ENCODE measurements around the gene SLC15A2.
"Not testable (repeated sequence)": the region's sequence is repeated elsewhere in the genome, so short reads cannot be mapped to it uniquely, and the experiment has no call there.

SLC15A2 gene

DNA sequence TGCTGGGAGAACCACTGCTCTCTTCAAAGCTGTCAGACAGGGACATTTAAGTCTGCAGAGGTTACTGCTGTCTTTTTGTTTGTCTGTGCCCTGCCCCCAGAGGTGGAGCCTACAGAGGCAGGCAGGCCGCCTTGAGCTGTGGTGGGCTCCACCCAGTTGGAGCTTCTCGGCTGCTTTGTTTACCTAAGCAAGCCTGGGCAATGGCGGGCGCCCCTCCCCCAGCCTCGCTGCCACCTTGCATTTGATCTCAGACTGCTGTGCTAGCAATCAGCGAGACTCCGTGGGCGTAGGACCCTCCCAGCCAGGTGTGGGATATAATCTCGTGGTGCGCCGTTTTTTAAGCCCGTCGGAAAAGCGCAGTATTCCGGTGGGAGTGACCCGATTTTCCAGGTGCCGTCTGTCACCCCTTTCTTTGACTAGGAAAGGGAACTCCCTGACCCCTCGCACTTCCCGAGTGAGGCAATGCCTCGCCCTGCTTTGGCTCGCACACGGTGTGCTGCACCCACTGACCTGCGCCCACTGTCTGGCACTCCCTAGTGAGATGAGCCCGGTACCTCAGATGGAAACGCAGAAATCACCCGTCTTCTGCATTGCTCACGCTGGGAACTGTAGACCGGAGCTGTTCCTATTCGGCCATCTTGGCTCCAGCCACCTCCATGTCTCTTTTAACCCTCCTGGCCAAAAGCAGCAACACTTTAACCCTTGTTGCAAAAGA lies 44.1 kb downstream of the SLC15A2 start:
- DNase-seq: not testable (repeated sequence)

DNA sequence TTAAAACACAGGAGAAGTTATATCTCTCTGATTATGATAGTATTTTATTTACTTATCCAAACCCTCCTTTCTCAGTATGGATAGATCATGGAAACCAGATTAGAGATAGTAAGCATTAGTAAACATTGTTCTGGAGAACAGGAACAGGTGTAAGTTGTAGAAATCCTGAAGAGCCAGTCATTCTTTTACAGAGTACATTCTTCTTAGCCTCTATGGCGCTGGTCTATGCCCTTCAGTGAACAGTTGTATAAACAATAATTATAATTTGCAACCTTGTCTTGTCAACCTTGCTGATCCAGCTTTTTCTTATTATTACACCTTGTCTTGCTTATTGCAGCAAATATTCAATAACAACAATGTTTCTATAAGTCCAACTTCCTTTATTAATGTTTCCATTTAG lies 47.4 kb downstream of the SLC15A2 start:
- DNase-seq: no peak

DNA sequence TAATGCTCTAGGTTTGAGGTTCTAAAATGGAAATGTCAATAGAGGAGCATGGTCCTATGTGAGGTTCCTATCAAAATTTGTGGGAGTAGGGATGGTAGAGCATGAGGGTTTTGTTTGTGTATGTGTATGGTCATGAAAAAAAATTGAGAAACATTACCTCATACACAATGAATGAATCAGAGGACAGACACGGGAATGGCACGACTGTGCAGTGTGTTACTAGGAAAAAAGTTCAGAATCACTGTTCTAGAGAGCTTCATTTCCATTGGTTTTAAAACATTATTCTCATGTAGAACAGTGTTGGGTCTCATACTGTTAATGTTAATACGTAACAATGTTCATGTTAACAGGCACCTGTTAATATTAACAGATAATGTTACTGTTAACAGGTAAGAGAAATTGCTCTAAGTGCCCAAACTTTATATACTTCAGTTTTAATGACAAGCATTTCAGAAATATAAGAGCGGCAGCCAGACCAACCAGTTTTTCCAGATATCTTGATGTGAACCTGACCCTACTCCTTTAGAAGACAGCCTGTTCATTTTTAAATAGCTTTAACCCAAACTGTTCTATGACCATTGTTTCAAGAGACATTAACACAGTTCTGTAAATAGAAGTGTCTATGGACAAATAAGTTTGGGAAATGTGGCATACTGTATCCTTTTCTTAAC lies 48.0 kb downstream of the SLC15A2 start:
- no peak for DNase-seq

DNA sequence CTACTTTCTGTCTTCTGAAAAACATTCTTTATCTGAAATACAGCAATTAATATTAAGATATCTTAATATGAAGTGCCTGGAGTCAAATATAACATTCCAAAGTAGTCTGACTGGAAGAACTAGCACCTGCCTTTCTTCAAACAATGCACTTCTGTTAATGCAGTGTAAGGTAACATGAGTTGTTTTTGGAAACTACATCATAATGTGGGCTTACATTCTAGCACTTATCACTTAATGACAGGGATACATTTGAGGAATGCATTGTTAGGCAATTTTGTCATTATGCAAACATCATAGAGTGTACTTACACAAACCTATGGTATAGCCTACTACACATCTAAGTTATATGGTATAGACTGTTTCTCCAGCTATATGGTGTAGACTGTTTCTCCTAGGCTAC lies 49.2 kb downstream of the SLC15A2 start:
- DNase-seq: no peak

DNA sequence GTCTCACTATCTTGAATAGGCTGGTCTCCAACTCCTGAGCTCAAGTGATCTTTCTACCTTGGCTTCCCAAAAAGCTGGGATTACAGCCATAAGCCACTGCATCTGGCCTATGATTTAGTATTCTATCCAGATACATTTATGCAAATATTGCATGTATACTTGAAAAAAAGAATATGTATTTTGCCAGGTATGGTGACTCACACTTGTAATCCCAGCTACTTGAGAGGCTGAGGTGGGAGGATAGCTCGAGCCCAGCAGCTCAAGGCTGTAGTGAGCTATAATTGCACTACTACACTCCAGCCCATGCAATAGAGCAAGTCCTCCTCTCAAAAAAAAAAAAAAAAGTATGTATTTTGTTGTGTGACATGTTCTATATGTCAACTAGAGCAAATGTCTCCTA lies 54.4 kb downstream of the SLC15A2 start:
- DNase-seq: no peak

DNA sequence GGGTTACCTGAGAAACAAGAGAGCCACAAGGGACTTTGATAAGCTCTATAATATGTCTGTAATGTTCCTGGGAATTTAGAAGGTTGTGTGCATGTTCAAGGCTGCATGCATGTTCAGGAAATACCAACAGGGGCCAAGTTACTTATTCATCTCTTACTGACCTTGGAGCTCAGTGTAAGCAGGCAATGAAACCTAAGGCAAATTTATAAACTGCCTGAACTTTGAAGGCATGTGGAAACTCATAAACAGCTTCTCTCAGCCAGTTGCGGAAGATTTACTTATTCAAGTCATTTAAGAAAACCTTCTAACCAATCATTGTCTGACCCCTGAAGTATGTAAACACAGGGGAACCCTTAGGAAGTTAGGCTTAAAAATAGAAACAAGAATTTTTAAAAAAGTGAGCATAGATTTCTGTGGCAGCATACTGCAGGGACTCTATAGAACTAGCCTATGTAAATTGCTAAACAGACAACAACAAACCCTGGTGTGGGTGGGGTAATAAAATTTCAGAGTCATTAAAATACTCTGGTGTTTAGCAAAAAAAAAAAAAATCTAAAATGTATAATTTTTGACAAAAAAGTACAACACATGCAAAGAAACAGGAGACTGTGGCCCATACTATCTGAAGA lies 57.2 kb downstream of the SLC15A2 start:
- no peak for DNase-seq

DNA sequence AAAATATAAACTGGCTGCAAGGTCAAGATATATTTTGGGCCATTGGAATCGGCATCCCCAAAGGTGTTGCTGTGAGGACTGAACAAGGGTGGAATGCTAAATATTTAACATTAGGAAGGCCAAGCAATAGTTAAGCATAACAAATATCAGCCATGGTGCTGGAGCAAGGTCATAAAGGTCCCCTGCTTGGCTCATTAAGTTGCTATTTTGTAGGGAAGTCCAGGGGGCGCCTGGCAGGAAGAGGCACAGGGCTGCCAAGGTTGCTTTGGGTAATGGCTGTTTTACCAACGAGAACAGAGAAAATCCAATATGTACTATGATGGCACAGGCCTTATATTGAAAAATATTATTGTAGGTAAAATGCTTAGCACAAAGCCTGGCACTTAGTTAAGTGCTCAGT lies 62.2 kb downstream of the SLC15A2 start:
- no peak for DNase-seq

DNA sequence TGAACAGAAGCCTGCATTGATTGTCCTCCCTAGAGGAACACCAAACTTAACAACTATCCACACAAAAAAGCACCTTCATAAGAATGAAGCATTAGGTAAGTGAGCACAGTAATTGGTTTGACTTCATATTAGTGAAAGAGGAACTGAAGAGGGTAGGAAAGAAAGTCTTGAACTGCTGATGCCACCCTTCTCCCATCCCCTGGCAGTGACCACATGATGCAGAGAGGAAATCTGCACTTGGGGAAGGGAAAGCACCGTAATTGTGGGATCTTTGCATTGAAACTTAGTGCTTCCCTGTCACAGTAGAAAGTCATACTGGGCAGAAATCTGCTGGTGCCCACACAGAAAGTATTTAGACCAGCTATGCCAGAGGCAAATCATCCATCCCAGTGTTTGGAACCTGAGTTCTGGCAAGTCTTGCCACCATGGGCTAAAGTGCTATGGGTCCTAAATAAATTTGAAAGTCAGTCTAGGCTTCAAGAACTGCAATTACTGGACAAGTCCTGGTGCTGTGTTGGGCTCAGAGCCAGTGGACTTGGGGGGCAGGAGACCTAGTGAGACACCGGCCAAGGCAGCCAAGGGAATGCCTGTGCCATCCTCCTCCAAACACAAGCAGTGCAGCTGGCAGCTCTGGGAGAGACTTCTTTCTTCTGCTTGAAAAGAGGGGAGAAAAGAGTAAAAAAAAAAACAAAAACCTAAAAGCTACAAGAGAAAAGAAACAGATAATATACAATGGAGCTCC lies 63.6 kb downstream of the SLC15A2 start:
- DNase-seq: no peak

DNA sequence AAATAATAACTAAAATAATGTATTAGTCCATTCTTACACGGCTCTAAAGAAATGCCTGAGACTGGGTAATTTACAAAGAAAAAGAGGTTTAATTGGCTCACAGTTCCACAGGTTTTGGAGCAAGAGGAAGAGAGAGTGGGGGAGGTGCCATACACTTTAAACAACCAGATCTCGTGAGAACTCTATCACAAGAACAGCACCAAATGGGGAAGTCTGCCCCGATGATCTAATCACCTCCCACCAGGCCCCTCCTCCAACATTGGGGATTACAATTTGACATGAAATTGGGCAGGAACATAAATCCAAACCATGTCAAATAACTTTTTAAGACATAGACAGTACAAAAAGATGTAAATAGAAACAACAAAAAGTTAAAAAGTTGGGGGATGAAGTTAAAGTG lies 64.6 kb downstream of the SLC15A2 start:
- DNase-seq: no peak

DNA sequence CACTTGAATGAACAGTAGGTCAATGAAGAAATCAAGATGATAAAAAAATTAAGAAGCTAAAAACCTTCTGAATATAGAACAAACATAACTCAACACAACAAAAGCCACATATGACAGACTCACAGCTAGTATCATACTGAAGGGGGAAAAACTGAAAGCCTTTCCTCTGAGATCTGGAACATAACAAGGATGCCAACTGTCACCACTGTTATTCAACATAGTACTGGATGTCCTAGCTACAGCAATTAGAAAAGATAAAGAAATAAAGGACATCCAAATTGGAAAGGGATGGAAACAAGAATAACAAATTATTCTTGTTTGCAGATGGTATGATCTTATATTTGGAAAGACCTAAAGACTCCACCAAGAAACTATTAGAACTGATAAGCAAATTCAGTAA lies 67.1 kb downstream of the SLC15A2 start:
- no peak for DNase-seq

DNA sequence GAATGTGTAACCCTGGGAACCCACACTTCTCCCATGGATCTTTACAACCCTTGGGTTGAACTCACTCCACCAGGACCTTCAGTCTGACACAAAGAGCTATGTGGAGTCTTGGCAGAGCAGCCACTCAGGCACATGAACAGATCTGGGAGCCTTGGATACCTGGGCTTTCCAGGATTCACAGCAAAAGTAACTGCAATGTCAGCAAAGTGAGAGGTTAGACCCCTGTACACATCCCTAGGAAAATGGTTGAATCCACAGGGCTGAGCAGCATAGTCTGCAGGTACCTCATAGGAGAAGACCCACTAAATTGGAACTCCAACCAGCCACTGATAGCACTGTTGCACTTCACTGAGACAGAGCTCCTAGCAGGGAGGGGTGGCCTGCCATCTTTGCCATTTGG lies 68.2 kb downstream of the SLC15A2 start:
- DNase-seq: no peak

DNA sequence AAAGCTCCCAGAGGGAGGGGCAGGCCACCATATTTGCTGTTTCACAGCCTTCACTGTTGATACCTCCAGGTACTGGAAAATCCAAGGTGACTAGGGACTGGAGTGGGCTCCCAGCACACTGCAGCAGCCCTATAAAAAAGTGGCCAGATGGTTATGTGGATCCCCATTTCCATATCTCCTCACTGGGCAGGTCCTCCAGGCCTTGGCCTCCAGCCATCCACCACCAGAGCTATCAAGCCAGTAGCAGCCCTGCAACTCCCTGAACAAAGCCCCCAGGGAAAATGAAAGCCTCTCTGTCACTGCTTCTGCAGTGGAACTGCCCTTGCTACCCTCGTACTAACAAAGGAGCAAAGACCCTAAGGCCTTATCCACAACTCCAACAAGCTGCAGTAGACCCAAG lies 69.4 kb downstream of the SLC15A2 start:
- DNase-seq: no peak

DNA sequence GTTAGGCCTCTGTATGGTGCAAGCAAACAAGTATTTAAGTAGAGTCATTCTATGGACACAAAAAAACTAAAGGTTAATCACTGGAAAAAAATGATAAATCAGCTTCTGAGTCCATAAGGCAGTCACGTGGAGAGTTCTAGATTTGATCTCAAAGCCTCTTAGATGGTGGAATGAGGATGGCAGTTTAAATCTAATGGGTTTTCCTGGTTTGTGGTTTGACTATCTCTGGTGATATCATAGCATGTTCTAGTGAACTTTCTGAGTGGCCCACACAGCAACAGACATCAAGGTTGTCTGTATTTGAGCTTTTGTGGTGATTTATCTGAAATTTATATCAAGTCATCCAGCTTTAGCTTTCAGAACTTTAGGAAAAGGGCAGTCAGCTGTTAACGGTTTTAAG lies 75.4 kb downstream of the SLC15A2 start:
- no peak for DNase-seq

DNA sequence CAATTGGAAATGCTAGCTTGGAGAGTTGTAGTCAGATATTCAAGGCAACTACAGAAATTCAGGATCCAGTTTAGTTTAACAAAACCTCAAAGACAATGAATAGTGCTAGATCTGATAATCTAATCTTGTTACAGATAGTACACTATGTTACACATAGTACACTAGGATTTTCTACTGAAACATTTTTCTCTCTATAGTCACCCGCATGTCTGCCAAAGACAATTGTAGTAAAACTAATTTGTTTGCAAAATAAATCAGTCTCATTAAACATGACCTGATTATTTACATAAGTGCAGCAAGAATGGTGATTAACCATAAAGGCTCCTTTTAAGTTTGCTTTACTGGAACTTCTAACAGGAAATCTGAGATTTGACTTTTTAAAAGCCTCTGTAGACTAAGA lies 75.8 kb downstream of the SLC15A2 start:
- DNase-seq: no peak

DNA sequence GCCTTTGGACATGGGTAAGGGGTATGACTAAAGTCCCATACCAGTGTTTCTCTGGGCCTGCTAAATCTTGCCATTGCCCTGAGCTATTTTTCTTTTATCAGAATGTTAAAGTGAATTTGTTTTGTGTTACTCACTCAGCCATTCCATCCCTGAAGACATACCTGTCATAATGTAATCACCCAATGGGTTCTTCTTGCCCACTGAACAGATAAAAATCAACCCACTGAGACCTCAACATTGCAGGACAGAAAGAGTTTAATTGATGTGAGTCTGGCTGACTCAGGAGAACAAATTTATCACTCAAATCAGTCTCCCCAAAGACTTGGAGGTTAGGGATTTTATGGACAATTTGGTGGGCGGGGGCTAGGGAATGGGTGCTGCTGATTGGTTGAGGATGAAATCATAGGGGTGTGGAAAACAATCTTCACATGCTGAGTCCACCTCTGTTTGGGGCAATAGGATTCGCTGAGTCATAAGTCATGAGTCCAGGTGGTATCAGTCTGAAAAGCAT lies 80.5 kb downstream of the SLC15A2 start:
- no peak for DNase-seq

DNA sequence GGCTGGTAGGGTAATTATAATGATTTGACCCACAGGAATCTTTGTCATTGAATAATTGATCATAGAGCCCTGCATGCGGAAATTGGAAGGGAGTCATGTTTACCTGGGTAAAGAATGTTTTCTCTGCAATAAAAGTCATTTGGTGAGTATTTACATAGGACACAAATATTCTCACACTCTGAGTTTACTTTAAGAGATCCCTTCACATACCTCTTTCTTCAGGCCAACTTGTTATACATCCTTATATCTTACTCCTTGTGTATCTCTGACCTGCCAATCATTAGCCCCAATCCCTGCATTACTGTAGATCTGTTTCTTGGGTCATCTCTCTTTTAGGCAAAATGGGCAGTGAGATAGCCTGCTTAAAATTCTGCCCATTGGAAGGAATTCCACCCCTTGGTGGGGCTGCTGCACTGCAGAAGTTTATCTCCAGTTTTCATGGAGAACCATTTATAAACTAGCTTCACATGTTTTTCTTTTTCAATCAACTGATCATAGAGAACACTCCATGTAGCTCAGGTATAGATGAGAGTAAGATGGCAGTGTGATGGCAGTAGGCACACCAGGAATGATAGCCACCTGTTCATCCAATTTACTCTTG lies 81.6 kb downstream of the SLC15A2 start:
- DNase-seq: no peak

DNA sequence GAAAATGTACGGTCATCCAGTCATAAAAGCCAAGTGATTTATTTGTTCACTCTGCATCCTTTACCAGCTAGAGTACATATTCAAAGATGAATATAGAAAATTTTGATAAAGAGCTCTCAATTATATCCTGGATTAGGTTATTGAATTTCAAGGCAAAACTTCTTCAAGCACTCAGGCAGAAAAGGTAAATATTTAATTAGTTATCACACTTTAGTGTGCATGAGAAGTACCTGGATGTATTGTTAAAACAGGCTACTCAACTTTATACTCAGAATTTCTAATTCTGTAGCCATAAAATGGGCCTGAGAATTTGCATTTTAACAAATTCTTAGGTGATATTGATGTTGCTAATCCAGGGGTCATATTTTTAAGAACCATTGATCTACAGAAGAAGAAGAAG lies 82.5 kb downstream of the SLC15A2 start:
- DNase-seq: no peak

DNA sequence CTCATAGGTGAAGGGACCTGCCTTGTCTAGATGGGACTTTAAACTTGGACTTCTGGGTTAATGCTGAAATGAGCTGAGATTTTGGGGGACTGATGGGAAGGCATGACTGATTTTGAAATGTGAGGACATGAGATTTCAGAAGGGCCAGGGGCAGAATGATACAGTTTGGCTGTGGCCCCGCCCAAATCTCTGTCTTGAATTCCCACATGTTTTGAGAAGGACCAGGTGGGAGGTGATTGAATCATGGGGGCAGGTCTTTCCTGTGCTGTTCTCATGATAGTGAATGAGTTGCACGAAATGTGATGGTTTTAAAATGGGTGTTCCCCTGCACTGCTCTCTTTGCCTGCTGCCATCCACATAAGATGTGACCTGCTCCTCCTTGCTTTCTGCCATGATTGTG lies 85.0 kb downstream of the SLC15A2 start:
- no peak for DNase-seq

DNA sequence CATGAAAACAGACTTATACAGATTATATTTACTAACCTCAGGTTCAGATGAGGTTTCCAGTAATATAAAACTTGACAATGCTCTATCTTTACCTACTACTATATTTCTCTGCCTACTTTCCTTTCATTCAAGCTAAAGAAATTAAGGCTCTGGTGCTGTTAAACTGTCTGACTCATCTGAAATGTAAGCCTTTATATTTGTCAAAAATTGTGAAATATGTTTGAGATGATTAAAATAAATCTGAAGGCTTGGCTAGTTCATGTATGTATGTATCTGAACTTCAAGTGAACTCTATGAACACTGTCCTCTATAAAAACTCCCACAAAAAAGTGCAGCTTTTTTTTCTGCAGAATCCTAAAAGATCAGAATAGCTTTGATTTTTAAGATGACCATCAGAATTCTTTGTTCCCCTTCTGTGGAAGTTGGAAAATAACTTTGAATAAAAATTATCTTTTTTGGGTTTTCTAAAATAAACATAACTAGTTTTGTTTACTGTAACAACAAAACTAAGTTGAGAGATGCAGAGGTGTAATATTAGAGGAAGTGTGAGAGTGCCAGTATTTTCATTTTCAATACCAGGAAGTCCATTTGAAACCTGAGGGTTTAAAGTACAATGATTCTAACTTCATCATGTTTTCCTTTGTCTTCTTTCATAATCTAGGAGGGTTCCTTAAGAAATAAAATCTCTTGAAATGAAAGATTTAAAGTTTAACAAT lies 85.7 kb downstream of the SLC15A2 start:
- DNase-seq: no peak

DNA sequence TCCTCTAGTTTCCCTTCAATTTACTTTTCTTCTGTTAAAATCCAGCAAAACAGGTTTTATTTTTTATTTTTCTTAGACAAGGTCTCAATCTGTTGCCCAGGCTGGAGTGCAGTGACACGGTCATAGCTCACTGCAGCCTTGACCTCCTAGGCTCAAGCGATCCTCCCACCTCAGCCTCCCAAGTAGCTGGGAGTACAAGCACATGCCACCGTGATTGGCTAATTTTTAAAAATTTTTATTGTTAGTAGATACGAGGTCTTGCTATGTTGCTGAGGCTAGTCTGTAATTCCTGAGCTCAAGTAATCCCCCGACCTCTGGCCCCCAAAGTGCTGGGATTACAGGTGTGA lies 86.2 kb downstream of the SLC15A2 start:
- no peak for DNase-seq

DNA sequence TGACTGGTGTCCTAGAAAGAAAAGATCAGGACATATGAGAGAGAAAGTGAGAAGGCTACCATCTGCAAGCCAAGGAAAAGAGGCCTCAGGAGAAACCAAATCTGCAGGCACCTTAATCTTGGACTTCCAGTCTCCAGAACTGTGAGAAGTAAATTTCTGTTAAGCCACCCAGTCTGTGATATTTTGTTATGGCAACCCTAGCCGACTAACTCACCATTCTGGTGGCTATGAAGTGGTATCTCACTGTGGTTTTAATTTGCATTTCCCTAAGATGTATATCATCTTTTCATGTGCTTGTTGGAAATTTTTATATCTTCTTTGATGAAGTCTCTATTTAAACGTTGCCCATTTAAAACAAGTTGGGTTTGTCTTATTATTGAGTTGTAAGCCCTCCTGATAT lies 87.3 kb downstream of the SLC15A2 start:
- no peak for DNase-seq

DNA sequence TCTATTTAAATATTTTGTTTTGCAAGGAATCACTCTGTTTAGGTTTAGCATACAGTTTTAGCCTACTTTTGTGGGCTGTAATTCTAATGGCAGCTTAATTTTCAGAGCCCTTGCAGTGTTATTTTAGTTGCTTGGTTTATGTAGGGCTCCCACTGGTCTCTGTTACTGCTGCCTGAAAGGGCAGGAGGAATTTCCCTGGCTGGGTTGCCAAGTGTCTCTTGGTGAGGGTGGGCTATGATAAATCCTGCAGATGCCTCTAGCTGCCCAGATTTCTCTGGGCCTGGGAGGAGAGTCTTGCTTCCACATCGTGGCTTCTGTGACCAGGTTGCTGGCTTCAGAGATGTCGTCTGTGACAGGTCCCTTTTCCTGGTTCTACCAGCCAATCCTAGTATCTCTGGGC lies 91.6 kb downstream of the SLC15A2 start:
- no peak for DNase-seq

DNA sequence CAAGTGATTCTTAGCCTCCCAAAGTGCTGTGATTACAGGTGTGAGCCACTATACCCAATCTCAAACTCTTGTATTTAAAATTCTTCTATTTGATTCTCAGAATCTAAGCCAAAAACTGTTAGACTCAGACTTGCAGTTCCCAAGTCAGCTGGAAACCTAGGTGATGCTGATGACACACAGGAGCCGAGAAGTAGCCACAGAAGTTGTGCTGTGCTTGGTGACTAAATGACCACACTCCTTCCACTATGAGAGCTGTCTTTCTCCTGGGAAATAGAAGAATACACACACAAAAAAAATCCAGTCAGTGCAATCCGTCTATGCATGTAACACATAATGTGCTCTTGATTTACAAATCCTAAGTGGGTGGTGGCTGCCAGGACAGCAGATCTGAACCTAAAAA lies 93.9 kb downstream of the SLC15A2 start:
- DNase-seq: no peak

All from cerebellar nuclear complex (tissue), 1 donor.